GM18508 (cell line): ENCODE data around the gene CLCA4.

Experiments
- ATAC-seq: cut with Tn5 transposase; IDR thresholded peaks from one replicate; pipeline ENCODE4 v1.9.1; 2021; ENCODE audit warnings: moderate number of reproducible peaks; ENCODE audit not compliant: insufficient read depth, unreplicated experiment

Gene CLCA4

GRCh38 chr1:86527306-86527705, 19.6 kb upstream of the CLCA4 start:
- no peak for ATAC-seq

- no peak for ATAC-seq
These were observed 16.6 kb upstream of the CLCA4 start for GRCh38 chr1:86530211-86530845.

- ATAC-seq, result no peak
These were observed 8.8 kb upstream of the CLCA4 start for GRCh38 chr1:86537928-86538695.

- no peak for ATAC-seq
These were observed 8.1 kb upstream of the CLCA4 start for GRCh38 chr1:86538775-86539174.

- no peak for ATAC-seq
These were observed 5.0 kb upstream of the CLCA4 start for GRCh38 chr1:86541859-86542258.

GRCh38 chr1:86542631-86543030, 4.2 kb upstream of the CLCA4 start:
- ATAC-seq, result no peak

- no peak for ATAC-seq
These were observed 2.0 kb downstream of the CLCA4 start for GRCh38 chr1:86548839-86549238.

GRCh38 chr1:86551305-86551704, 4.4 kb downstream of the CLCA4 start:
- no peak for ATAC-seq

GRCh38 chr1:86552376-86552775, 5.5 kb downstream of the CLCA4 start:
- no peak for ATAC-seq

GRCh38 chr1:86557739-86558138, 10.9 kb downstream of the CLCA4 start:
- ATAC-seq, result no peak

GRCh38 chr1:86563849-86564248, 17.0 kb downstream of the CLCA4 start:
- no peak for ATAC-seq

GRCh38 chr1:86567341-86567740, 20.5 kb downstream of the CLCA4 start:
- ATAC-seq, result no peak

- ATAC-seq, result no peak
These were observed 21.0 kb downstream of the CLCA4 start for GRCh38 chr1:86567878-86568277.

- no peak for ATAC-seq
These were observed 27.0 kb downstream of the CLCA4 start for GRCh38 chr1:86573763-86574484.

- no peak for ATAC-seq
These were observed 34.4 kb downstream of the CLCA4 start for GRCh38 chr1:86581231-86581630.

GRCh38 chr1:86582161-86582560, 35.3 kb downstream of the CLCA4 start:
- no peak for ATAC-seq

GRCh38 chr1:86583032-86583431, 36.2 kb downstream of the CLCA4 start:
- ATAC-seq, result no peak

- ATAC-seq, result no peak
These were observed 36.7 kb downstream of the CLCA4 start for GRCh38 chr1:86583593-86583992.

- ATAC-seq, result no peak
These were observed 47.4 kb downstream of the CLCA4 start for GRCh38 chr1:86594284-86594770.

GRCh38 chr1:86596224-86596623, 49.3 kb downstream of the CLCA4 start:
- ATAC-seq, result no peak

- no peak for ATAC-seq
These were observed 49.9 kb downstream of the CLCA4 start for GRCh38 chr1:86596741-86597290.
